HL-60 (cell line): ENCODE measurements around the gene RIPOR2.

Experiments
- DNase-seq, 2 experiments: peaks; one replicate each; pipeline ENCODE4 v3.0.0-alpha.2; 2010 to 2020; ENCODE audit warnings: low read depth in 1 of 2, low spot score in 1 of 2
- H3K27ac ChIP-seq: fragments of 250-450 bp; sonication (Bioruptor Pico); replicated peaks from 2 replicates; pipeline ENCODE4 v1.5.1; 2020; ENCODE audit warnings: mild to moderate bottlenecking, moderate library complexity
- H3K27me3 ChIP-seq: fragments of 250-450 bp; sonication (Bioruptor Pico); 2 replicates; pipeline ENCODE4 v1.5.1; 2021; ENCODE audit warnings: mild to moderate bottlenecking, moderate library complexity; ENCODE audit not compliant: insufficient read depth, poor library complexity, severe bottlenecking
- H3K4me3 ChIP-seq: replicated peaks from 2 replicates; pipeline ENCODE4 v1.5.1; 2011; ENCODE audit warnings: mild to moderate bottlenecking, control low read depth, low read length; ENCODE audit not compliant: insufficient read depth
- GABPA ChIP-seq: IDR thresholded peaks from 2 replicates; pipeline ENCODE4 v1.6.1; 2012; ENCODE audit warnings: low read depth
- POLR2AphosphoS5 ChIP-seq: IDR thresholded peaks from 2 replicates; pipeline ENCODE4 v1.6.1; 2012; ENCODE audit warnings: low read depth
- SPI1 ChIP-seq: IDR thresholded peaks from 2 replicates; pipeline ENCODE4 v1.6.1; 2012; ENCODE audit warnings: low read depth, mild to moderate bottlenecking, borderline replicate concordance
- TF ChIP-seq, protein P1 (sequence below): IDR thresholded peaks from 2 replicates; pipeline ENCODE4 v1.6.1; 2012; ENCODE audit warnings: low read depth; ENCODE audit not compliant: insufficient replicate concordance
- TF ChIP-seq, protein P2 (sequence below): IDR thresholded peaks from one replicate; pipeline ENCODE4 v1.5.1; 2011; ENCODE audit warnings: low read length, control low read depth, inconsistent platforms; ENCODE audit not compliant: insufficient read depth

RIPOR2 gene

DNA sequence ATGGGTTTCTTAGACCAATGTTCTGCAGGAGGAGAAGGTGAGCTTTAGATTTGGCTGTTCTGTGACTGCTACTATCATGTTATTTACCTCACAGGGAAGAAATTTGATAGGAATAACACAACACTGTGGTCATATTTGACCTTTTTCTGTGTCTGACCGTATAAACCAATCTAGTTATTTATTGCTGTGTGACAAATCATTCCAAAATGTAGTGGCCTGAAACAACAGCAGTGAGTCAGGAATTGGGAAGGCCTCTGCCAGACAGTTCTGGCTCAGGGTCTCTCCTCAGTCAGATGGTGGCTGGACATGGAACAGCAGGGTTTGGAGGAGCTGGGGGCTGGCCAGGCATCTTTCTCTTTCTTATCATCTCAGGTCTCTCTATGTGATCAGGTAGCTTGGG lies 33.0 kb downstream of the RIPOR2 start:
- Histone ChIP-seq H3K4me3 (no peak overlapping the region), H3K27ac (no peak overlapping the region), H3K27me3 (peaks cover 7% of the 10 kb centered on the region)
- TF ChIP-seq, protein P1, sequence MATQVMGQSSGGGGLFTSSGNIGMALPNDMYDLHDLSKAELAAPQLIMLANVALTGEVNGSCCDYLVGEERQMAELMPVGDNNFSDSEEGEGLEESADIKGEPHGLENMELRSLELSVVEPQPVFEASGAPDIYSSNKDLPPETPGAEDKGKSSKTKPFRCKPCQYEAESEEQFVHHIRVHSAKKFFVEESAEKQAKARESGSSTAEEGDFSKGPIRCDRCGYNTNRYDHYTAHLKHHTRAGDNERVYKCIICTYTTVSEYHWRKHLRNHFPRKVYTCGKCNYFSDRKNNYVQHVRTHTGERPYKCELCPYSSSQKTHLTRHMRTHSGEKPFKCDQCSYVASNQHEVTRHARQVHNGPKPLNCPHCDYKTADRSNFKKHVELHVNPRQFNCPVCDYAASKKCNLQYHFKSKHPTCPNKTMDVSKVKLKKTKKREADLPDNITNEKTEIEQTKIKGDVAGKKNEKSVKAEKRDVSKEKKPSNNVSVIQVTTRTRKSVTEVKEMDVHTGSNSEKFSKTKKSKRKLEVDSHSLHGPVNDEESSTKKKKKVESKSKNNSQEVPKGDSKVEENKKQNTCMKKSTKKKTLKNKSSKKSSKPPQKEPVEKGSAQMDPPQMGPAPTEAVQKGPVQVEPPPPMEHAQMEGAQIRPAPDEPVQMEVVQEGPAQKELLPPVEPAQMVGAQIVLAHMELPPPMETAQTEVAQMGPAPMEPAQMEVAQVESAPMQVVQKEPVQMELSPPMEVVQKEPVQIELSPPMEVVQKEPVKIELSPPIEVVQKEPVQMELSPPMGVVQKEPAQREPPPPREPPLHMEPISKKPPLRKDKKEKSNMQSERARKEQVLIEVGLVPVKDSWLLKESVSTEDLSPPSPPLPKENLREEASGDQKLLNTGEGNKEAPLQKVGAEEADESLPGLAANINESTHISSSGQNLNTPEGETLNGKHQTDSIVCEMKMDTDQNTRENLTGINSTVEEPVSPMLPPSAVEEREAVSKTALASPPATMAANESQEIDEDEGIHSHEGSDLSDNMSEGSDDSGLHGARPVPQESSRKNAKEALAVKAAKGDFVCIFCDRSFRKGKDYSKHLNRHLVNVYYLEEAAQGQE: no peak
- no peak for TF ChIP-seq SPI1
- no peak for TF ChIP-seq POLR2AphosphoS5
- TF ChIP-seq, protein P2, sequence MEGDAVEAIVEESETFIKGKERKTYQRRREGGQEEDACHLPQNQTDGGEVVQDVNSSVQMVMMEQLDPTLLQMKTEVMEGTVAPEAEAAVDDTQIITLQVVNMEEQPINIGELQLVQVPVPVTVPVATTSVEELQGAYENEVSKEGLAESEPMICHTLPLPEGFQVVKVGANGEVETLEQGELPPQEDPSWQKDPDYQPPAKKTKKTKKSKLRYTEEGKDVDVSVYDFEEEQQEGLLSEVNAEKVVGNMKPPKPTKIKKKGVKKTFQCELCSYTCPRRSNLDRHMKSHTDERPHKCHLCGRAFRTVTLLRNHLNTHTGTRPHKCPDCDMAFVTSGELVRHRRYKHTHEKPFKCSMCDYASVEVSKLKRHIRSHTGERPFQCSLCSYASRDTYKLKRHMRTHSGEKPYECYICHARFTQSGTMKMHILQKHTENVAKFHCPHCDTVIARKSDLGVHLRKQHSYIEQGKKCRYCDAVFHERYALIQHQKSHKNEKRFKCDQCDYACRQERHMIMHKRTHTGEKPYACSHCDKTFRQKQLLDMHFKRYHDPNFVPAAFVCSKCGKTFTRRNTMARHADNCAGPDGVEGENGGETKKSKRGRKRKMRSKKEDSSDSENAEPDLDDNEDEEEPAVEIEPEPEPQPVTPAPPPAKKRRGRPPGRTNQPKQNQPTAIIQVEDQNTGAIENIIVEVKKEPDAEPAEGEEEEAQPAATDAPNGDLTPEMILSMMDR: no peak
- TF ChIP-seq GABPA: no peak
- no peak for DNase-seq

DNA sequence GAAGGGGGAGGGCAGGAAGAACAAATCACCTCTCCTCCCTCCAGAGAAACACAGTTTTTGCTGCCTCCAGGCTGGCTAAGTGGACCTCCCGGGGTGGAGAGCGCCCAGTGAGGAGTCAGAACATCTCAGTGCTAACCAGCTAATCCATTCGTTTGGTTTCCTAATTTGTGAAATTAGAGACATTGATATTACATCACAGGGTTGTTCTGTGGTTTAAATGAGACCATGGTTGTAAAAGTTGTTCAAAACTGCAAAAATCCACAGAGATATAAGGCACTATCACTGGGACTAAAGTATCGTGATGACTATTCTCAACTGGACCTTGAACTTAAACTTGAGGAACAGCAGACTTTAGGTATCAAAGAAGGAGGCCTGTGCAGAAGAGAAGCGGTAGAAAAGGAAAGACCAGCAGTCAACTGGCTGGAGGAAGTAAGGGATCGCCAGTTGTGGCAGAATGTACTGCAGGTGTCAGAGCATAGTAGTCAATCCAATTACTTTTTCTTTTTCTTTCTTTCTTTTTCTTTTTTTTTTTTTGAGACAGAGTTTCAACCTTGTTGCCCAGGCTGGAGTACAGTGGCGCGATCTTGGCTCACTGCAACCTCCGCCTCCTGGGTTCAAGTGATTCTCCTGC lies 33.9 kb downstream of the RIPOR2 start:
- DNase-seq: no peak
- TF ChIP-seq SPI1: no peak
- TF ChIP-seq, protein P1: no peak
- no peak for TF ChIP-seq GABPA
- TF ChIP-seq, protein P2: no peak
- no peak for TF ChIP-seq POLR2AphosphoS5
- peaks cover 5% of the 10 kb centered on the region for H3K27me3 ChIP-seq
- no peak overlapping the region for H3K27ac ChIP-seq
- H3K4me3 ChIP-seq: no peak overlapping the region

DNA sequence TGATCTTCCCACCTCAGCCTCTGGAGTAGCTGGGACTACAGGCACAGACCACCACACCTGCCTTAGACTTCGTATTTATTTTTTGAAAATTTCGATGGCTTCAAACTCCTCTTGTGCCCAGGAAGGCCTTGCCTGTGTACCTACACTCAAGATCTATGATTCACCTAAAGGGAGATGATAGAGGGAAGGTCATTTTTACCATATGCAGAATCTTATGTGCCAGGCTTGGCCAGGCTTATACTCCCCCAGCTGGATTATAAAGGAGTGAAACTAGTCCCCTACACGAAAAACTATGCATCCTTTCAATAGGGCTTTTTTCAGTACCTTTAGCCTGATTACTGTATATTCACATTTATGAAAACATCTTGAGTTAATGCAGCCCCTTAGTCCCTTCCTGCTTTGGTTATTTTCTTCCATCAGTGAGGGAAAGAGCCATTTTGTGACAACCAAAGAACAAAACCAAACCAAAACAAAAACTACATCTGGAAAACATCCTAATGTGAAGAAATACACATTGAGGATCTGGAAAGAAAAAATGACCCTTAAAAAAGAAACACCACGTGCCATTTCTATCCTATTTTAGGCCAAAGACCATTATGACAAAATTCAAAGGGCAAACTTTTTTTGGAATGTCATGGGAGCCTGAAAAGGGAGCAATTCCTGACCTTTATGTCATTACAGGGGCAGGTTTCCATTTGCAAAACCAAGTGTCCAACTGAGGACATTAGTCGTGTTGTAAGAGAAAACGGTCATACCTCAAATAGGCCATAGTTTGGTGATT lies 34.7 kb downstream of the RIPOR2 start:
- DNase-seq: no peak
- no peak overlapping the region for H3K27ac ChIP-seq
- no peak overlapping the region for H3K4me3 ChIP-seq
- peaks cover 2% of the 10 kb centered on the region for H3K27me3 ChIP-seq
- TF ChIP-seq, protein P1: no peak
- TF ChIP-seq GABPA (no peak), POLR2AphosphoS5 (no peak), SPI1 (no peak)
- TF ChIP-seq, protein P2: no peak
